GOT3 (cell line): Measurements from ENCODE around the gene NPPA.
"Not testable (repeated sequence)": the region's sequence is repeated elsewhere in the genome, so short reads cannot be mapped to it uniquely, and the experiment has no call there.

Source experiments
- DNase-seq: peaks from one replicate; lab custom pipeline; 2025; ENCODE audit warnings: mixed read lengths; lab: John Stamatoyannopoulos, UW

NPPA gene

DNA sequence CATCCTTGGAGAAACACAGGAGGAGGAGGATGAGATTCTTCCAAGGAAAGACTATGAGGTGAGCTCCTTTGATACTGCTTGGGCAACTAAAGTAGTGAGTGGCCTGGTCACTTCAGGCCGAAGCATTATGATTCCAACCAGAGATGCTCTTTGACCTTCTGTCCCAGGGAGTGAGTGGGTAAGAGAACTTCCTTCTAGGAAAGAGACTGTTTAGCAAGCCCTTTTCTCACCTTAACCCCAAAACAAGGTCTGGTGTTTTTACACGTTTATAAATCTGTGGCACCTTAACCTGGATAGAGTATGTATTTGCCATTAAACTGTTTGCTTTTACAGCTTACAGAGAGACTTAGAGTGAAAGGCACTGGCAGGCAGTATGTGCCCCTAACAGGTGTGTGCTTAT, 40.5 kb downstream of the NPPA start:
- no peak for DNase-seq

DNA sequence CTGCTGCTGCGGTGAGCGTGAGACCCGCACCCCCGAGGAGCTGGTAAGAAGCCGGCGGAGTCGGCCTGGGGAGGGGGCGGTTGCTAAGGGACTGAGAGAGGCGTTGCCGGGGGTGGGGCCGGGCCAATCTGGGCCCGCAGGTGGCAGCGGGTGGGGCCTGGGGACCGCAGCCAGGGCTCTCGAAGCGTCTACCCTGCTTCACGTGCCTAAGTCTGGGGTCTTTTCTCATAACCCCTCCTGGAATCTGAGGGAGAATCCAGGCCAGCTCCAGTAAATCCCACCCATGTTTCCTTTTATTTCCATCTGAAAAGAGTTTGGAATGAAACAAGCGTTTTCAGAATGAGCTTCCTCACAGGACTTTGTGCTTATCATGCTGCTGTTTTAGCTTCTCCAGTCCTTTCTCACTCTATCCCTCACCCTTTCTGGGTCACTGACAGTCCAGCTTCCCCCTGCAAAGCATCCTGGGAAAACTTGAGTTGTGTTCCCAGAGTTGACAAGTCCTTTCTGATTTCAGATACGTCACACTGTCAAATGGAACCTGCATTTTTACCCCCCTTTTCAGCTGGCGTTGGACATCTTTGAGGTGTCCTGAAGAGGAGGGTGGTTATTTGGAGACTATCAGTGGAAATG, 41.2 kb downstream of the NPPA start:
- DNase-seq, result no peak

DNA sequence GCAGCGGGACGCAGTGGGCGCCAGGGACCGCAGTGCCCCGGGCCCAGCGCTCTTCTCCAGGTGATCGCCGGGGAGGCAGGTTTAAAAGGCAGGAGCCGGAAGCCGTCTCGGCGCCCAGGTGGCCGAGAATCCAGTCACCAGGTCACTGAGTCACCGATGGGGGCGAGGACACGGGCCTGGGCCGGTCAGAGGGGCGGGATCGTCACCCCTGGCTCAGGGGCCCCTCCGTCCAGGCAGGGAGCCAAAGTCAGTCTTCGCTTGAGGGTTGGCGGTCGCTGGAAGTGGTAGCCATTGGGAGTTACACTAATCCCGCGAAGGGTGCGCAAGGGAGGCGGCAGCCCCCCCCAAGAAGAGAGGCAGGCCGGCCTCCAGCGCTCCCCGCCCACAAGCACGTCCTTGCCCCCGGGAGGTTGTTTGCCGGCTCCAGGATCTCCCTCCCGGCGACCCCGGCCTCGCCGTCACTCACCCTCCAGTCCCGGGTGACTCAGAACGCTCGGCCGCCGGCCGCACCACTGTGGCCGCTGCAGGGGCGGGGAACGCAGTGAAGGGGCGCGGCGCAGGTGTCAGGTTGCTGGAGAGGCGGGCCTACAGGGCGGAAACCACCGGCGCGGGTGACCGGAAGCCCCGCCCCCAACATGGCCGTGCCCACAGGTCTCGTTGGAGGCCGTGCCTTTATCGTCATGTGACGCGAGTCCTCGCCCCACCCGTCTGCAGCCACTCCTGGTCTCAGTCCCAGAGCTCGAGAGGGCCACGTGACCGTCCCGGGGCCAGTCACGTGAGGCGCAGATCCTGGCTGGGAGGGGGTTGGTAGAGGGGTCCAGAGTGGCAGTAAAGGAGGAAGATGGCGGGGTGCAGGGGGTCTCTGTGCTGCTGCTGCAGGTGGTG, 41.9 kb downstream of the NPPA start, which contains the start of the genes CLCN6 and MTHFR:
Gene CLCN6, plus strand, starts transcription at position 770 of the 885 bp plus-strand sequence. Its CDS starts 72 bp downstream, at position 842.
Gene MTHFR, minus strand, starts transcription at position 543 of the 885 bp plus-strand sequence. CDS start 2,848 bp downstream, outside the sequence.
- DNase-seq, result peak; percentile 98

DNA sequence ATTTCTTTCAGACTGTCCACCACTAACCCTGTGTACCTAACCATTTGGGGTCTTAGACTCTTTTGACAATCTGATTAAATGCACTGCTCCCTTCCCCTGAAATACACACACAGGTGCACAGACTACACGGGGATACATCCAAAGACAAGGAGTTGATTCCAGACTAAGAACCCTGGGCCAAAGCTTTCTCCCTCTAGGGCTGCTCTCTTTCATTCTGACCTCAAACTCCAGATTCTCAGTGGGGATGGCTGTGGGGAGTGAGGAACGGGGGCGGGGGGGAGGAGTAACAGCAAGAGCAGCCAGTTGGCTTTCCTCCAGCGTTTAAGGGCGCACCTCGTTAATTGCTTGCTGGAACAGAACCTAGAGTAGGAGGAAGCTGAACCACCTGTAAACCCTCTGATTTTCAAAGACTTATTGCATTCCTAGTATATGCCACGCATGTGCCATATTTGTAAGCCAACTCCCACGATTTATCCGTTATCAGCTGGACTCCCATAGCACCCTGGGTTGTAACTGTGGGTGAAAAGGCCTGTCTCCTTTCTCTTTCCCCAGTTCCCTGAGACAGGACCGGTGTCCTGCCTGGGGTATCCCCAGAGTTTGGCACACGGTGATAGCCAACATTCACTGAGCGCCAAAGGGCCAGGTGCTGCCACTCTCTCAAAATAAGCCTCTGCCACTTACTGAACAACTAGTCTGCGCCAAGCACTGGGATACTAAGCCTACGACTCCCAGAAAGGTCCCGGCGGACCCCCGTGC, 42.7 kb downstream of the NPPA start:
- DNase-seq, result no peak

DNA sequence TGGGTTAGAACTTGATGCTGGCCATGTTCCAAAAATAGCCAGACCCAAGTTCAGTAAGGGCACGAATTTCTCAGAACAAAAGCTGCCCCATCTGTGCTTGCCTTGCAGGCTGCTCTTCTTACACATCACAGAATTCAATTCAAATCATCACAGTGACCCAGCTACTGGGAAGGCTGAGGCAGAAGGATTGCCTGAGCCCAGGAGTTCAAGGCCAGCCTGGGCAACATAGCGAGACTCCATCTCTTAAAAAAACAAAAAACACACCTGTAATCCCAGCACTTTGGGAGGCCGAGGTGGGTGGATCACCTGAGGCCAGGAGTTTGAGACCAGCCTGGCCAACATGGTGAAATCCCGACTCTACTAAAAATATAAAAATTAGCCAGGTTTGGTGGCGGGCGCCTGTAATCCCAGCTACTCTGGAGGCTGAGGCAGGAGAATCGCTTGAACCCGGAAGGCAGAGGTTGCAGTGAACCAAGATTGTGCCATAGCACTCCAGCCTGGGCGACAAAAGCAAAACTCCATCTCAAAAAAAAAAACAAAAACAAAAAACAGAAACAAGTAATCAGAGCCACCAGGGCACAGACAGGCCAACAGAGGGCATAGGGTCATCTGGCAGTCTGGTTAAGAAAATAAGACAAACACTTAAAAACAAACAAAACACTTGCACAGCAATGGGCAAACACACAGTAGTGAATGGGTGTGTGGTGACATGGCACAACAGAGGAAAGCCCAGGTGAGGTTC, 43.5 kb downstream of the NPPA start:
- DNase-seq, result not testable (repeated sequence)

DNA sequence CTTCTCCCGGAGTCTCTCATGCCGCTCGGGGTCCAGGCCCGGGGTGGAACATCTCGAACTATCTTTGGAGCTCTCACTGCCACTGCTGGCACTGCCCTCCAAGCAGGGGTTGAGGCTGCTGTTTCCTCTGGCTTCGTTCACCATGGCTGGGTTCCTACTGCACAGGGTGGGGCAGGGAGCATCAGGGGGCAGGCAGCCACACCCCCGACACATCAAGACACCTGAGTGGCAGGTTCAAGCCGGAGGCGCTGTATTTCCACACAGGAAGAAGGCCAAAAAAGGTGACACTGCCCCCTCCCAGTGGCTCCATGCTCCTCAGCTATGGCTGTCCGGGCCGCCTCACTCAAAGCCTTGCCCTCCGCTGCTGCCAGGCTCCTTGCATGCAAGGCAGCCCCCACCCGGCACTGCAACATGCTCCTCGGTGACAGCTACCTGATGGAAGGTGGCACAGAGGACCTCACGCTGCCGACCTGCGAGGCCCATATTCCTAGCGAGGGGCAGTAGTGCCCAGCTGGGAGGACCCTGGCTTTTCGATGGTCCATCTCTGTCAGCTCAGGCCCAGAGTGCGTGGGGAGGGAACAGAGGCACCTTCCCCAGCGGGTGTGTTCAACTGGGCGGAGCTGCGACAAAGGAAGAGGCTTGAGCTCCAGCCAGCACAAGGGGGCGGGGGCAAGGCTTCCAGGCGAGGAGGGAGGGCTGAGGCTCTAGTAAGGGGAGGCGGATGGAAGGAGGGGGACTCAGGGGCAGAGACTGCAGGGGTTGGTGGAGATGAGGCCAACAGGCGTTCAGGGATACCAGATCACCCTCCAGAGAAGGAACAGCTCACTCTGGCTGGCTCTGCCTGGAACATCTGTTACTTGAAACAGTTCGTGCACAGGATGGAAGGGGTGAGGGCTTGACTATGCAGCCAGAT, 44.4 kb downstream of the NPPA start:
- DNase-seq, result no peak

DNA sequence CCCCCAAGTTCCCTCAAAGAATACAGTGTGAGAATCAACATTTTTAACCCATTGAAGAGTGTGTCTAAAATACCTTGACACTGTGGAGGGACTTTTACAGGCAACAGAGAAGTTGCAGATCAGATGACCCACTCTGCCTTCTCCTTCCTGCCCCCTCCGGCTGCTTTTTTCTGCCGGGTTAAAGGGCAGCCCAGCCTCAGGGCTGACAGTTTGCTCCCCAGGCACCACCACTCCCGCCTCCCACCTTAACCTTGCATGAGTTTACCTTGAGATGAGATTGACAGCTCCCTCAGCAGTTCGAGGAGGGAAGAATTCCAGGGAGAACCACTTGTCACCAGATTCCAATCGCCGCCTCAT, 45.0 kb downstream of the NPPA start:
- DNase-seq, result no peak

DNA sequence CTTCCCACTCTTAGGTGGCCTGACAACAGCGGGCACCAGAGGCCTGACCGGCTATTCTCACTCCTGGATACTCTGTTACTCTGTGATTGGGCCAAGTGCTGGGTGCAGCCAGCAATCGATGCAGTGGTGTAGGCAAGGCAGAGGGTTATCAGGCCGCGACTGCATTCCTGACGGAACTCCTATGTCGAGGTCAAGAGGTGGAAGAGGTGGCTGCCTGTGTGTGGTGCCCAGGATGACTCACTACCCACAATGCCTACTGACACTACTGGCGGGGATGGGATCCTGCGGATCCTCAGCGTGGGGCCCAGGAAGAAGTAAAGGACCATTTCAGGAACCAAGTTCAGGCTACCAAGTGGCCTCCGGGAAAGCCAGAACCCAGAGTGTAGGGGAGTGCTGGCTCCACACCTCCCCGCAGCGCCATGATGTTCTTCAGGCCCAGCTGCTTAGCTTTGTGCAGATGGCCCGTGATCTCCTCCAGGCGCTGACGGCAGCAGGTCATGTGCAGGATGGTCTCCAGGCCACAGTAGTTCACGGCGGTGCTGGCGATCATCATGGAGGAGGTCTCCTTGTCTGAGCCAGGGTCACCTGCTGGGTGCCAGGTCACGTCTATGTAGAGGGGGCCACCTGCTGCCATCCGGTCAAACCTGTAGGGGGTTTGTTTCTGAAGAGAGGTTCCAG, 46.7 kb downstream of the NPPA start:
- no peak for DNase-seq

DNA sequence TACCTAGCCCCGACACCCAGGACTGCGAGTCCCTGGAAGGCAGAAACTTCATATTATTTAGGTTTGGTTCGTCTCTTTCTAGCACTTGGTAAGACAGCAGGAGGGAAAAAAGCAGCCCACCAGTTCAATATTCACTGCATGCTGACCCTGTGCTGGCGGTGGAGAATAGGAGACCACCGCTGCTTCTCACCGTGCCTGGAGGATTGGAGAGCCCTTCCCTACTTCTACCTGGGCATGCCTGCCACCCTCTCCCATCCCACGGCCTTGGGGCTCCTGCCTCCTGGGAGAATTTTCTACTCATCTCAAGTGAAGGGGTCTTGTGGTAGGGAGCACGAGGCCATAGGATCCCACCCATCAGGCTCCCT, 47.2 kb downstream of the NPPA start:
- no peak for DNase-seq

DNA sequence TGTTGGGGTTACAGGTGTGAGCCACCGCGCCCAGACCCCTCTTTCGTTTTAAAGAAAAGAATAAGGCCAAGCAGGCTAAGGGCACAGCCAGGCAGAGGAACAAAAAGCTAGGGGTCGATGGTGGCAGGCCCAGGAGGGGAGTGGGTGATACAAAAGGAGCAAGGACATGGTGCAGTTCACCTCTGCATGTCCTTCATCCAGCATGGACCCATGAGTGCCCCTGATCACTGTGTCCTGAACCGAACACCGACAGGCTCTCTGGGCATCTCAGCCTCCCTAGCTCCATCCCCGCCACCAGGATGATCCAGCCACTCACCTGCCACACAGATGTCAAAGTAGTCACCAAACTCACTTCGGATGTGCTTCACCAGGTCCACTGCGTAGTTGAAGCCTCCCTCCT, 47.7 kb downstream of the NPPA start:
- DNase-seq, result no peak

DNA sequence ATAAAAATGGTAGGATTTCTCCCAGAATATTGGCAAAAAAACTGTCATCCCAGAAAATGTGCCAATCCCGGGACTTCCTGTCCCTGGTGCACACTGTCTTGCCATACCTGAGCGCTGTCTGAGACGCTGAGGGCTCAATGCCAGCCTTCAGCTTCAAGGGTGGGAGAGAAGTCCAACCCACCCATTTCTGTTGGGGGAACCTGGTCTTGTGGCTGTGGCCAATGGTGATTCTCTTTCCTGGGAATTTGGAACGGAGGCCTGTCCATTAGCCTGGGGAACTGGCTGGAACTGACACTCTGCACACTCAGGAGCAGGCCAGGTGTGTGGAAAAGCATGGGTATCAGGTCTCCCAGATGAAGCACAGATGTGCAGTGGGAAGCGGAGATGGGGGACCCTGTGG, 48.5 kb downstream of the NPPA start:
- no peak for DNase-seq

DNA sequence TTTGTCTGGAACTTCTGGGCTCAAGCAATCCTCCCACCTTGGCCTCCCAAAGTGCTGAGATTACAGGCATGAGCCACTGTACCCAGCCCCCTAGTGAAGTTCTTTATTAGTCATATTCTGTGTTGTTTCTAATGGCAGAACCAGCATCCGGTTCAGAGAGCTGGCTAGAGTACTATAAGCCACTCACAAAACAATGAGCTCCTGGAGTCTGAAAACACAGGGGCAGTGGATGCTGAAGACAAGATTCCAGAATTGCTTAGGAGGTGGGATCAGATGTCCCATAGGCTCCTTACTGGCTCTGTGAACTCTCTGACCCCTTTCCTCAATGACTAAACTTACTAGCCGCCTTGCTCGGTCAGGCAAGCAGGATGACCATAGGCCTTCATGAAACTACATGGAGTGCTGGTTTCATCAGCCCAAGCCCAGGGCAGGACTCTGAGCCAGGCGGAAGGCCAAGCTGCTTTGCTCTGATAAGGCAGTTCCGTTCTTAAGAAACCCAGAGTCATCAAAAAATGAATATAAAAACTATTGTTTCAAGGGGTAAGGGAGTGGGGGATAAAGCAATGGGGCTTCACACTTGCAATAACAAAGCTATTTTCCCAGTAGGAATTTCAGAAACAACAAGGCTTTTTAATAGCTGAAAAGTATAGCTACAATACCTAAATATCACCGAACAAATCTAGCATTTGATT, 49.9 kb downstream of the NPPA start:
- DNase-seq, result no peak

DNA sequence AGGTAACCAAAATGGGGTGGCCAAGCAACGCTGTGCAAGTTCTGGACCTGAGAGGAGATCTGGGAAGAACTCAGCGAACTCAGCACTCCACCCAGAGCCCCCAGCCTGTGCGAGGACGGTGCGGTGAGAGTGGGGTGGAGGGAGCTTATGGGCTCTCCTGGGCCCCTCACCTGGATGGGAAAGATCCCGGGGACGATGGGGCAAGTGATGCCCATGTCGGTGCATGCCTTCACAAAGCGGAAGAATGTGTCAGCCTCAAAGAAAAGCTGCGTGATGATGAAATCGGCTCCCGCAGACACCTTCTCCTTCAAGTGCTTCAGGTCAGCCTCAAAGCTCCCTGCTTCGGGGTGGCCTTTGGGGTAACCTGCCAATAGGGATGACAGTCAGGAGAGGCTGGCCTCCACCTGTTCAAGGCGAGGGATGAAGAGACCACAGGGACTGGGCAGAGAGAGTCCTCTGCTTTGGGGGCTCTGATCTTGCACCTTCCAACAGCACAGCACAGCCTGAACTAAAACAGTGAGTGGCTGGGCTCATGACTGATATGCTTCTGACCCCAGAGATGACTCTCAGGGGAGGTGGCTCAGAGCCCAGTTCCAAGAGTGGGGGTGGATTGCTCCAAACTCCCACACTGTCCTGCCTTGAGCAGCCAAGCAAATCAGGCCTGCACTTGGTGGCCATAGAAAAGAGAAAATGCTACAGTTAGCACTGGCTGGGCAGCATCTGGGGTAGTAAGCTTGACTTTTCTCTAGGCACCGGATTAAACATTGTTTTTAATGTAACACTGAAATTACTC, 51.4 kb downstream of the NPPA start:
- no peak for DNase-seq
